Measurements from ENCODE around the gene SPP1.

- TF ChIP-seq CEBPZ (IDR thresholded peaks at IDR 0.05; ENCODE audit: low read depth, low read length) (no peak), ZZZ3 (IDR thresholded peaks at IDR 0.05; ENCODE audit: control insufficient read depth, insufficient read length, low read depth) (no peak), HDAC6 (IDR thresholded peaks at IDR 0.05; ENCODE audit: unreplicated experiment) (no peak), ATF3 (IDR thresholded peaks at IDR 0.05; ENCODE audit: borderline replicate concordance, extremely low read depth, low read depth, low read length) (no peak), CTCF (IDR thresholded peaks at IDR 0.05 in 2 of 3, conservative IDR thresholded peaks at IDR 0.05 in 1 of 3; ENCODE audit: control insufficient read depth in 2 of 3, extremely low read depth in 1 of 3, insufficient read depth in 1 of 3, low read depth in 3 of 3, low read length in 3 of 3) (no peak), STAT3 (IDR thresholded peaks at IDR 0.05; ENCODE audit: low read depth, low read length) (no peak), BACH1 (IDR thresholded peaks at IDR 0.05; ENCODE audit: borderline replicate concordance) (no peak), RB1 (IDR thresholded peaks at IDR 0.05; ENCODE audit: borderline replicate concordance) (no peak), GATAD2B (conservative IDR thresholded peaks at IDR 0.05; ENCODE audit: low read depth) (no peak), FOXK2 (IDR thresholded peaks at IDR 0.05) (no peak)
- TF ChIP-seq, protein P1, sequence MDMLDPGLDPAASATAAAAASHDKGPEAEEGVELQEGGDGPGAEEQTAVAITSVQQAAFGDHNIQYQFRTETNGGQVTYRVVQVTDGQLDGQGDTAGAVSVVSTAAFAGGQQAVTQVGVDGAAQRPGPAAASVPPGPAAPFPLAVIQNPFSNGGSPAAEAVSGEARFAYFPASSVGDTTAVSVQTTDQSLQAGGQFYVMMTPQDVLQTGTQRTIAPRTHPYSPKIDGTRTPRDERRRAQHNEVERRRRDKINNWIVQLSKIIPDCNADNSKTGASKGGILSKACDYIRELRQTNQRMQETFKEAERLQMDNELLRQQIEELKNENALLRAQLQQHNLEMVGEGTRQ (IDR thresholded peaks at IDR 0.05; ENCODE audit: borderline replicate concordance, low read depth, low read length) = no peak
These were observed at the start of gene SPP1 for GRCh38 chr4:87975466-87975865.

Data from GM12878 (cell line).